PC-3 (cell line): ENCODE results near the gene USP34. TPM values are rescaled to one million over a fixed set of nuclear protein-coding genes. Genes with fewer than 3 reads are reported as not detected.
"Not testable (repeated sequence)": the region's sequence is repeated elsewhere in the genome, so short reads cannot be mapped to it uniquely, and the experiment has no call there.

Experiments
- ATAC-seq: fragments of 200-7000 bp; cut with Tn5 transposase; 2 replicates; pipeline ENCODE4 v1.9.1; 2020; ENCODE audit warnings: mild to moderate bottlenecking, moderate library complexity
- BruUV-seq: library from RNA; stranded (reverse); fragments of 400-500 nt; replicated peaks from 2 replicates; lab custom pipeline; 2021; lab: Mats Ljungman, UMichigan
- CTCF ChIA-PET: fragments of 300-600 bp; sonication (Branson Sonifier 250); formaldehyde crosslinking; loops from one replicate; lab custom pipeline; 2022; ENCODE audit warnings: antibody characterized with exemption; lab: Charles Lee
- POLR2A ChIA-PET: fragments of 300-600 bp; sonication (Branson Sonifier 250); formaldehyde crosslinking; loops from one replicate; lab custom pipeline; 2022; ENCODE audit warnings: antibody characterized with exemption; ENCODE audit not compliant: unreplicated experiment; lab: Charles Lee
- DNase-seq: peaks from one replicate; pipeline ENCODE4 v3.0.0-alpha.2; 2015
- H2AFZ ChIP-seq: fragments of 300-600 bp; sonication (generic); 2 replicates; pipeline ENCODE4 v1.6.0; 2016; ENCODE audit warnings: antibody characterized with exemption, low read length
- H3F3A ChIP-seq: fragments of 300-600 bp; sonication (generic); one replicate; pipeline ENCODE4 v1.6.0; 2017; ENCODE audit warnings: antibody characterized with exemption, low read length, control low read depth, mild to moderate bottlenecking; ENCODE audit not compliant: unreplicated experiment
- H3K27ac ChIP-seq: fragments of 300-600 bp; sonication (generic); 2 replicates; pipeline ENCODE4 v1.5.1; 2016; ENCODE audit warnings: mild to moderate bottlenecking, low read length
- H3K27me3 ChIP-seq: fragments of 300-600 bp; sonication (generic); 2 replicates; pipeline ENCODE4 v1.6.1; 2016; ENCODE audit warnings: low read length, mixed read lengths
- H3K36me3 ChIP-seq: fragments of 300-600 bp; sonication (generic); 2 replicates; pipeline ENCODE4 v1.6.1; 2016; ENCODE audit warnings: low read depth, mixed run types, low read length, mixed read lengths
- H3K4me1 ChIP-seq: fragments of 300-600 bp; sonication (generic); 2 replicates; pipeline ENCODE4 v1.5.1; 2016; ENCODE audit warnings: low read length; ENCODE audit not compliant: insufficient read depth
- H3K4me2 ChIP-seq: fragments of 300-600 bp; sonication (generic); 2 replicates; pipeline ENCODE4 v1.6.0; 2016; ENCODE audit warnings: low read length
- H3K4me3 ChIP-seq: fragments of 300-600 bp; sonication (generic); 2 replicates; pipeline ENCODE4 v1.5.1; 2016; ENCODE audit warnings: mild to moderate bottlenecking, low read length, mixed read lengths
- H3K79me2 ChIP-seq: fragments of 300-600 bp; sonication (generic); 2 replicates; pipeline ENCODE4 v1.6.1; 2017; ENCODE audit warnings: low read length, mixed read lengths
- H3K9ac ChIP-seq: fragments of 300-600 bp; sonication (generic); 2 replicates; pipeline ENCODE4 v1.6.0; 2016; ENCODE audit warnings: mild to moderate bottlenecking, low read length
- H3K9me2 ChIP-seq: fragments of 300-600 bp; sonication (generic); replicated peaks from 2 replicates; pipeline ENCODE4 v1.6.1; 2016; ENCODE audit warnings: mixed run types, low read length, mixed read lengths
- H3K9me3 ChIP-seq: fragments of 300-600 bp; sonication (generic); 2 replicates; pipeline ENCODE4 v1.6.1; 2016; ENCODE audit warnings: low read length, mixed read lengths
- H4K20me1 ChIP-seq: fragments of 300-600 bp; sonication (generic); 2 replicates; pipeline ENCODE4 v1.6.1; 2016; ENCODE audit warnings: low read length, mixed read lengths
- CTCF ChIP-seq: fragments of 300-600 bp; sonication (generic); conservative IDR thresholded peaks from 2 replicates; pipeline ENCODE4 v1.5.1; 2017; ENCODE audit warnings: antibody characterized with exemption, low read depth, mild to moderate bottlenecking, low read length
- EZH2 ChIP-seq: fragments of 300-600 bp; sonication (generic); IDR thresholded peaks from one replicate; pipeline ENCODE4 v1.6.1; 2017; ENCODE audit warnings: antibody characterized with exemption, mild to moderate bottlenecking, low read length; ENCODE audit not compliant: unreplicated experiment
- EZH2phosphoT487 ChIP-seq: fragments of 300-600 bp; sonication (generic); IDR thresholded peaks from 2 replicates; pipeline ENCODE4 v1.6.1; 2018; ENCODE audit warnings: mild to moderate bottlenecking, antibody characterized with exemption, low read length, borderline replicate concordance
- intact Hi-C: fragments of 100-400 bp; cut with micrococcal nuclease; formaldehyde crosslinking; loops from 2 replicates; pipeline ENCODE4 v1.9.0; 2023
- total RNA-seq: library from RNA; depleted of rRNA; stranded (reverse); fragments of >200 nt; gene quantifications from 2 replicates; pipeline ENCODE4 v1.2.3, GENCODE V29; 2014

The USP34 gene
- total RNA-seq, 1 experiment from 2014 or later: 67.1 TPM

DNA sequence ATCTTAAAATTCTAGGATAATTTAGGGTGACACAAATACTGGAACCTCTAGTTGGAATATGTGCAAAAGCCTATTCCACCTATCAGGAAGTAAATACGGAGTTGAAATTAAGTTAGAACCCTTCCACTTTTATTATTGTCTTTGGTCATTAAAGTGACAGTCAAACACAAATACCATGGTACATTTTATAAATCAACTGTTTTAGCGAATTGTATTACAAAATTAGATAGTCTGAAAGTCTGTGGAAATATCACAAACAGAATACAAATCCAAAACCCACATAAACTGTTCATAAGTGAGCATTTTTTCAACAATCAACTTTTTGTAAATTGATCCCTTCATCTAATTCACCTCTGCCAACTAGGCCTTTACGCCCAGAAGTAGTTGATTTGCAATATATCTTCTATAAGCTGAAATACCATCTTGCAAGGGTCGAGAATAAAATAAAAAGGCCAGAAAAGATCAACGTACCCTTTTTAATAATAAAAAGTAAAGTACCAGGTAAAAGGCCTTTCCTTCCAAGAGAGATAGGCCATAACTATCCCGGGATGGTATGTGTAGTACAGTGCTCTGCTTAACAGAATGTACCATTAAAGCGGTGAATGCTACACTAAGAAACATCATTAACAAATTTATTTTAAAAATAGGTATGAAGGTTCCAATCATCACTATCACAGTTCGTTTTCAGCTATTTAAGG lies 1.3 kb downstream of the USP34 start:
- Histone ChIP-seq H3F3A (no peaks in the 10 kb centered on the region), H3K4me3 (peak overlapping the region; percentile 78), H2AFZ (peak overlapping the region; percentile 59), H3K9ac (peak overlapping the region; percentile 90), H4K20me1 (peaks cover 25% of the 10 kb centered on the region), H3K9me2 (no peaks in the 10 kb centered on the region), H3K27me3 (no peaks in the 10 kb centered on the region), H3K36me3 (peaks cover 10% of the 10 kb centered on the region; the same call in 1 of the 2 replicates), H3K4me1 (peaks cover 12% of the 10 kb centered on the region), H3K27ac (peak overlapping the region; percentile 40), H3K79me2 (peaks cover 73% of the 10 kb centered on the region), H3K9me3 (no peaks in the 10 kb centered on the region), H3K4me2 (peak overlapping the region; percentile 88)
- no peak for ATAC-seq
- POLR2A ChIA-PET: interaction anchor here (0.7 kb wide), 1 partner anchor 9 kb away, joined by 4 read pairs; no protein-coding TSS in a partner anchor
- intact Hi-C loops: loop anchor here (5.0 kb wide), 1 partner anchor 47 kb away; no protein-coding TSS in a partner anchor
- TF ChIP-seq EZH2phosphoT487 (no peak), CTCF (no peak), EZH2 (no peak)
- peak; percentile 18 for DNase-seq
- CTCF ChIA-PET: no interaction called here
- BruUV-seq: TSS peak; percentile 49

- H3K9me3 ChIP-seq, H3K9ac ChIP-seq, H3K9me2 ChIP-seq, H3F3A ChIP-seq, BruUV-seq, H3K27me3 ChIP-seq, DNase-seq, CTCF ChIA-PET, H2AFZ ChIP-seq, POLR2A ChIA-PET, ATAC-seq, H3K27ac ChIP-seq, H3K36me3 ChIP-seq: not testable (repeated sequence)
- Histone ChIP-seq H4K20me1 (peaks cover 34% of the 10 kb centered on the region), H3K4me3 (peak overlapping the region; percentile 78), H3K4me1 (peaks cover 12% of the 10 kb centered on the region), H3K79me2 (peaks cover 87% of the 10 kb centered on the region), H3K4me2 (peak overlapping the region; percentile 88)
- intact Hi-C loops: loop anchor here (5.0 kb wide), 1 partner anchor 46 kb away; no protein-coding TSS in a partner anchor
Measured at GRCh38 chr2:61468231-61468630, 2.7 kb downstream of the USP34 start.

GRCh38 chr2:61465045-61465444 lies 5.8 kb downstream of the USP34 start:
- Histone ChIP-seq H3K36me3 (peaks cover 10% of the 10 kb centered on the region; the same call in 1 of the 2 replicates), H3K9me2 (no peaks in the 10 kb centered on the region), H3K4me2 (no peak overlapping the region), H4K20me1 (peaks cover 41% of the 10 kb centered on the region), H2AFZ (no peak overlapping the region), H3K79me2 (peaks cover 100% of the 10 kb centered on the region), H3K9me3 (no peaks in the 10 kb centered on the region), H3K27me3 (no peaks in the 10 kb centered on the region), H3K27ac (no peak overlapping the region), H3K9ac (no peak overlapping the region), H3K4me3 (no peak overlapping the region), H3K4me1 (peaks cover 18% of the 10 kb centered on the region), H3F3A (no peaks in the 10 kb centered on the region)
- BruUV-seq: no TSS peak
- ChIA-PET CTCF (no interaction called here), POLR2A (no interaction called here)
- no peak for DNase-seq
- no peak for TF ChIP-seq CTCF
- TF ChIP-seq EZH2phosphoT487: no peak
- TF ChIP-seq EZH2: no peak
- intact Hi-C loops: loop anchor here (5.0 kb wide), 1 partner anchor 43 kb away; no protein-coding TSS in a partner anchor
- ATAC-seq: no peak
